Activated CD4-positive, alpha-beta memory T cell treated with anti-CD3 and anti-CD28 coated beads, Interleukin-2, amount 10 ng/mL, durations not matched to agents 7 days and 5 days (primary cell): ENCODE data around the gene PTPN2. TPM values are rescaled to one million over a fixed set of nuclear protein-coding genes. Genes with fewer than 3 reads are reported as not detected.

Experiments used
- CTCF ChIA-PET: fragments of 350-600 bp; sonication (Branson Sonifier 250); formaldehyde crosslinking; loops from one replicate; lab custom pipeline; 2021; ENCODE audit warnings: antibody characterized with exemption, inconsistent platforms; lab: Charles Lee
- POLR2A ChIA-PET: fragments of 350-600 bp; sonication (Branson Sonifier 250); formaldehyde crosslinking; loops from one replicate; lab custom pipeline; 2021; ENCODE audit warnings: antibody characterized with exemption; lab: Charles Lee
- DNase-seq: peaks from one replicate; pipeline ENCODE4 v3.0.0-alpha.2; 2020
- H3K27ac Mint-ChIP-seq: one replicate; pipeline ENCODE4 v1.8.0; 2021; ENCODE audit warnings: mild to moderate bottlenecking, mixed read lengths
- H3K27me3 Mint-ChIP-seq: one replicate; pipeline ENCODE4 v1.8.0; 2021; ENCODE audit warnings: mixed read lengths
- H3K36me3 Mint-ChIP-seq: one replicate; pipeline ENCODE4 v1.8.0; 2021; ENCODE audit warnings: low read depth, mixed read lengths
- H3K4me1 Mint-ChIP-seq: one replicate; pipeline ENCODE4 v1.8.0; 2021; ENCODE audit warnings: mixed read lengths
- H3K4me3 Mint-ChIP-seq: one replicate; pipeline ENCODE4 v1.8.0; 2021; ENCODE audit warnings: mild to moderate bottlenecking, mixed read lengths
- H3K9me3 Mint-ChIP-seq: one replicate; pipeline ENCODE4 v1.8.0; 2021; ENCODE audit warnings: mixed read lengths
- total RNA-seq, 2 experiments: library from RNA; stranded (reverse); gene quantifications; one replicate each; pipeline ENCODE4 v1.2.3, GENCODE V29; 2021

Gene PTPN2
- 10 to 100 TPM; 82.9 to 90.8 TPM for total RNA-seq

DNA sequence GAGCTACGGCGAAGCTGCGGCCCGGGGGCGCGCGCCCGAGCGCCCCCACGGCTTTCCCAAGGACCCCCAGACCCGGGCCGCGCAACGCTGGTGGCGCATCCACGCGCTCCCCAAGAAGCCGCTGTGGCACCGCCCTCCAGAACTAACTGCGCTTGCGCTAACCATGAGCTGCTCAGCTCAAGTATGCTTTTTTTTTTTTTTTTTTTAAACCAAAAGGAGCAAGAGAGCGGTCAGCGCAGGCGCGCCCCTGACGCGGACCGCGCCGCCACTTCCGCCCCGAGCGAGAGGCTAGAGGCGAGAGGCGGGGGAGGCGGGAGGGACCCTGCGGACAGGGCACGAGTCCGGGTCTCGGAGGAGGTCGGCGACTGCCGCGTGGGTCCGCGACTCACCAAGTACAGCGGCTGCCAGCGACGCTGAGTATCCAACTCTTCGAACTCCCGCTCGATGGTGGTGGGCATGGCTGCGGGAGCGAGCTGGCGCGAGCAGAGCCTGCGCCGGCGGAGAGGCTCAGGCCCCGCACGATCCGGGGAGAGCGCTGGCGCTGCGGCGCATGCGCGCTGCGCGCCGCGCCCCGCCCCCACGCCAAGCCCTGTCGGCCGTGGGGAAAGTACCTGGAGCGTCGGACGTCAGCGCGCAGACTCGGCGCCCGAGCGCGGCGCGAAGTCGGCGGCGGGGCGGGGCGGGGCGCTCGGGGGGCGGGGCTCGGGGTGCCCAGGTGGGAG is at the start of gene PTPN2:
Gene PTPN2, minus strand, starts transcription at position 554 of the 722 bp plus-strand sequence. Its CDS starts 96 bp downstream, at position 458.
- DNase-seq = peak; percentile 93
- H3K27me3 Mint-ChIP-seq = no peaks in the 10 kb centered on the region
- peaks cover 24% of the 10 kb centered on the region for H3K36me3 Mint-ChIP-seq
- CTCF ChIA-PET = interaction anchor here (0.6 to 4.1 kb wide), 15 partner anchors 9 to 507 kb away, joined by 3 to 11 read pairs (median 4); partner anchors contain the start of genes AFG3L2 and CEP192
- H3K27ac Mint-ChIP-seq = peak within 1 kb of the TSS; percentile 91
- H3K4me1 Mint-ChIP-seq = peaks cover 60% of the 10 kb centered on the region
- H3K4me3 Mint-ChIP-seq = peak within 1 kb of the TSS; percentile 92
- H3K9me3 Mint-ChIP-seq = no peaks in the 10 kb centered on the region
- POLR2A ChIA-PET = interaction anchor here (0.6 to 5.9 kb wide), 44 partner anchors 8 to 507 kb away, joined by 3 to 96 read pairs (median 4); partner anchors contain the start of genes AFG3L2, CEP192, CEP76 and PSMG2

- Mint-ChIP-seq H3K4me1 (peaks cover 4% of the 10 kb centered on the region), H3K27ac (no peak overlapping the region), H3K9me3 (no peaks in the 10 kb centered on the region), H3K4me3 (no peak overlapping the region), H3K36me3 (no peaks in the 10 kb centered on the region), H3K27me3 (peaks cover 15% of the 10 kb centered on the region)
- CTCF ChIA-PET = interaction anchor here (0.6 to 4.2 kb wide), 16 partner anchors 9 to 231 kb away, joined by 3 to 82 read pairs (median 8); partner anchors contain the start of genes CEP76 and PSMG2
- DNase-seq = no peak
- POLR2A ChIA-PET = interaction anchor here (1.5 kb wide), 1 partner anchor 49 kb away, joined by 5 read pairs; the partner anchor contains the start of gene PTPN2
Measured at GRCh38 chr18:12933327-12933726, 49.3 kb upstream of the PTPN2 start.

GRCh38 chr18:12930908-12931307 is 46.9 kb upstream of the PTPN2 start:
- no peak for DNase-seq
- peaks cover 13% of the 10 kb centered on the region for H3K27me3 Mint-ChIP-seq
- no peak overlapping the region for H3K27ac Mint-ChIP-seq
- no peak overlapping the region for H3K4me3 Mint-ChIP-seq
- no peaks in the 10 kb centered on the region for H3K36me3 Mint-ChIP-seq
- peaks cover 4% of the 10 kb centered on the region for H3K4me1 Mint-ChIP-seq
- ChIA-PET POLR2A (no interaction called here), CTCF (interaction anchor here (1.0 kb wide), 1 partner anchor 9 kb away, joined by 3 read pairs; no protein-coding TSS in a partner anchor)
- H3K9me3 Mint-ChIP-seq = no peaks in the 10 kb centered on the region

DNA sequence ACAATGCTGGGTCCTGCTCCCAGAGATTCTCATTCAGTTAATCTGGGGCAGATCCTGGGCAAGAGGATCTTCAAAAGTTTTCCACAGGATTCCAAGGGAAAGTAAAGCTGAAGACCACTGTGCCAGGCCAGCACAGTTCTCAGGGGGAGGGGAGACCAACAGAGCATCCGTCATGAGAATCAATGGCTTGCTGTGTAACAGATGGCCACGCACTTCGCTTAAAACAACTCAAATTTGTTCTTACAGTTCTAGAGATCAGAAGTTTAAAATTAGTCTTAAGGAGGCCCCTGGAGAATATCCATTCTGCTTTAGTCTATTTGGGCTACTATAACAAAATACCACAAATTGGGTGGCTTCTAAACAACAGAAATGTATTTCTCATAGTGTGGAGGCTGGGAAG is 46.3 kb upstream of the PTPN2 start:
- H3K4me1 Mint-ChIP-seq = peaks cover 4% of the 10 kb centered on the region
- DNase-seq = no peak
- H3K27ac Mint-ChIP-seq = no peak overlapping the region
- no peaks in the 10 kb centered on the region for H3K9me3 Mint-ChIP-seq
- POLR2A ChIA-PET = no interaction called here
- CTCF ChIA-PET = interaction anchor here (1.0 kb wide), 1 partner anchor 8 kb away, joined by 3 read pairs; no protein-coding TSS in a partner anchor
- peaks cover 11% of the 10 kb centered on the region for H3K27me3 Mint-ChIP-seq
- H3K36me3 Mint-ChIP-seq = no peaks in the 10 kb centered on the region
- H3K4me3 Mint-ChIP-seq = no peak overlapping the region

- Mint-ChIP-seq H3K36me3 (no peaks in the 10 kb centered on the region), H3K27ac (no peak overlapping the region), H3K27me3 (peaks cover 11% of the 10 kb centered on the region), H3K4me1 (peaks cover 1% of the 10 kb centered on the region), H3K4me3 (no peak overlapping the region), H3K9me3 (no peaks in the 10 kb centered on the region)
- CTCF ChIA-PET = no interaction called here
- POLR2A ChIA-PET = no interaction called here
- no peak for DNase-seq
Measured at GRCh38 chr18:12929477-12930083, 45.5 kb upstream of the PTPN2 start.

- Mint-ChIP-seq H3K9me3 (no peaks in the 10 kb centered on the region), H3K4me3 (no peak overlapping the region), H3K27ac (no peak overlapping the region), H3K4me1 (no peaks in the 10 kb centered on the region), H3K27me3 (peaks cover 11% of the 10 kb centered on the region), H3K36me3 (no peaks in the 10 kb centered on the region)
- CTCF ChIA-PET = no interaction called here
- no peak for DNase-seq
- POLR2A ChIA-PET = no interaction called here
Measured at GRCh38 chr18:12928641-12929040, 44.6 kb upstream of the PTPN2 start.

GRCh38 chr18:12928206-12928605 is 44.2 kb upstream of the PTPN2 start:
- no peak for DNase-seq
- ChIA-PET CTCF (no interaction called here), POLR2A (no interaction called here)
- no peaks in the 10 kb centered on the region for H3K36me3 Mint-ChIP-seq
- H3K4me1 Mint-ChIP-seq = no peaks in the 10 kb centered on the region
- H3K27ac Mint-ChIP-seq = no peak overlapping the region
- H3K4me3 Mint-ChIP-seq = no peak overlapping the region
- H3K27me3 Mint-ChIP-seq = peaks cover 11% of the 10 kb centered on the region
- no peaks in the 10 kb centered on the region for H3K9me3 Mint-ChIP-seq

DNA sequence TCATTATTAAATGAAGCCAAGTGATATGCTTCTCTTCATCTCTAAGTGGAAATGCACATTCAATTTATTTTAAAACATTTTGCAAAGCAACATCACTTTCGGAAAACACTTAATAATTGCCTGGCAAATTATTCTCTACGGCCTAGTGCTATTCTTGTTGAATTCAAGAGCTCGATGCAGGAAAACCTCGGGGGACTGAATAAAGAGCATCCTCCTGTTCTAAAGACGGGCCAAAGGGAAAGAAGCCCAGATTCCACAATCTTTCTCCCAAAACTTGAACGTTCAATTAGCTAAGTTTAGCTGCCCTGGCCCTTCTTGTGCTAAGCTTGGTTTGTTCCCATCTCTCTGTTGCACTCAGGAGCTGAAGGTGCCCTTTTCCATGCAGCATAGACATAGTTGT is 40.6 kb upstream of the PTPN2 start:
- no peak overlapping the region for H3K27ac Mint-ChIP-seq
- no peaks in the 10 kb centered on the region for H3K36me3 Mint-ChIP-seq
- H3K4me1 Mint-ChIP-seq = peaks cover 14% of the 10 kb centered on the region
- H3K9me3 Mint-ChIP-seq = no peaks in the 10 kb centered on the region
- CTCF ChIA-PET = interaction anchor here (1.7 kb wide), 1 partner anchor 10 kb away, joined by 6 read pairs; no protein-coding TSS in a partner anchor
- no peak for DNase-seq
- no peak overlapping the region for H3K4me3 Mint-ChIP-seq
- H3K27me3 Mint-ChIP-seq = peaks cover 16% of the 10 kb centered on the region
- POLR2A ChIA-PET = interaction anchor here (2.4 kb wide), 1 partner anchor 23 kb away, joined by 8 read pairs; the partner anchor contains the start of gene SEH1L

- H3K4me3 Mint-ChIP-seq = no peak overlapping the region
- peaks cover 17% of the 10 kb centered on the region for H3K27me3 Mint-ChIP-seq
- peaks cover 14% of the 10 kb centered on the region for H3K4me1 Mint-ChIP-seq
- no peak overlapping the region for H3K27ac Mint-ChIP-seq
- H3K9me3 Mint-ChIP-seq = no peaks in the 10 kb centered on the region
- H3K36me3 Mint-ChIP-seq = no peaks in the 10 kb centered on the region
- CTCF ChIA-PET = interaction anchor here (0.8 to 3.0 kb wide), 5 partner anchors 8 to 177 kb away, joined by 3 to 16 read pairs (median 3); no protein-coding TSS in a partner anchor
- POLR2A ChIA-PET = interaction anchor here (0.8 to 2.8 kb wide), 5 partner anchors 11 to 221 kb away, joined by 4 to 10 read pairs (median 4); partner anchors contain the start of genes CEP76 and SEH1L
- DNase-seq = no peak
Measured at GRCh38 chr18:12922266-12922665, 38.2 kb upstream of the PTPN2 start.

DNA sequence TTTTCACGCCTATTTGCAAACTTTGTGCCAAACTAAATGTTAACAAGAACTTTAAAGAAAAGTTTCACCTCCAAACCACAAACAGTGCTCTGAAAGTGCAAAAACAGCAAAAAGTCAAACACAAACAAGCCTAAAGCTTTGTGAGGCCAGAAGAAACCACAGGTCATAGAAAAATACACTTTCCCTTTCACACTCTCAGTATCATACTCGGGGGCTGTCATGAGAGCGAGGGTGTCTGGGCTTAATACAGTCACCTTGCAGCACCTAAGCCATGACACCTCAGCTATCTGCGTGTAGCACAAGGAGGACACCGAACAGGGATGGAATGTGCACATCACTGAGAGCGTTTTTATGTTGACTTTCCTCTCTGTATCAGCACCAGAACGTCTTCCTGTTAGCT is 37.1 kb upstream of the PTPN2 start:
- Mint-ChIP-seq H3K27me3 (peaks cover 17% of the 10 kb centered on the region), H3K27ac (peak overlapping the region; percentile 10), H3K9me3 (no peaks in the 10 kb centered on the region), H3K36me3 (no peaks in the 10 kb centered on the region), H3K4me3 (peak overlapping the region; percentile 4), H3K4me1 (peaks cover 14% of the 10 kb centered on the region)
- DNase-seq = peak; percentile 27
- ChIA-PET CTCF (interaction anchor here (0.8 to 3.0 kb wide), 5 partner anchors 13 to 194 kb away, joined by 3 to 16 read pairs (median 4); no protein-coding TSS in a partner anchor), POLR2A (interaction anchor here (0.8 to 2.8 kb wide), 5 partner anchors 9 to 220 kb away, joined by 3 to 10 read pairs (median 4); partner anchors contain the start of gene CEP76)

DNA sequence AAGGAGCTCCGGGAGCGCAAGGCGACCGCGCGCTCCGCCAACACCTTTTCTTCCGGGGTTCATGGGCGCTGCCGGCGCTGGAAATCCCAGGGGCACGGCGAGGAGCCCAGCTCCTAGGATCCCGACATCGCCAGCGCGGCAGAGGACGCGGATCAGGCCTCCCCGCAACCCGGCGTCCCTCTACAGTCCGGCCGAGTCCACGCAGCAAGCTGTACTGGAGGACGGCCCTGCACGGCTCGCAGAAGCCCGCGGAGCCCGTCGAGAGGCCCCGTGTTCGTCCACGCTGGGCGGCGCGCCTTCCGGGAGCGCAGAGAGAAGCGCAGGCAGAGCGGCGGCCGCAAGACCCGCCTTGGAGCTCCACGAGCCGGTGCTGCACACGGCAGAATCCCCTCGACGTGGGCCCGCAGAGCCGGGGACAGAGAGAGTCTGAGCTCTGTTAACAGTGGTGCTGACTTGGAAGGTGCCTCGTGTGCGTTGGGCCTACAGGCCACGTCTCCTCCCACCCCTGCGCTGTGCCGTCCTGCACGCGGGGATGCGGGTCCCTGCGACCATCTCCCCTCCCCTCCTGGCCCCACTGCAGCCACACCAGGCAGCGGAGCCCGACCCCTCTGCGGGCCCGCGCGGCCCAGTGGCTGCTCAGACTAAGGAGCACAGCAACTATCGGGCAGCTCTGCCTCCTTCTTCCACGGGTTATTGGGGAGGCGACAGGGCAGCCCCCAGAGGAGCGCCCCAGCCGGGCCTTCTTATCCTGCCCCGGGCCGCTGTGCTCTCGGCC is 28.1 kb upstream of the PTPN2 start:
- no peak for DNase-seq
- peaks cover 10% of the 10 kb centered on the region for H3K4me1 Mint-ChIP-seq
- no peak overlapping the region for H3K27ac Mint-ChIP-seq
- ChIA-PET CTCF (no interaction called here), POLR2A (interaction anchor here (1.6 to 2.4 kb wide), 2 partner anchors 9 to 72 kb away, joined by 3 to 10 read pairs; no protein-coding TSS in a partner anchor)
- H3K4me3 Mint-ChIP-seq = no peak overlapping the region
- H3K9me3 Mint-ChIP-seq = peaks cover 5% of the 10 kb centered on the region
- peaks cover 19% of the 10 kb centered on the region for H3K27me3 Mint-ChIP-seq
- peaks cover 5% of the 10 kb centered on the region for H3K36me3 Mint-ChIP-seq
